GM13977 (cell line): ENCODE data around the gene CLTB.

Experiments
- DNase-seq: peaks from one replicate; pipeline ENCODE4 v3.0.0; 2012; ENCODE audit warnings: low spot score
- in situ Hi-C: fragments of 300-500 bp; cut with MboI; formaldehyde crosslinking; loops from one replicate; pipeline ENCODE4 v1.12.0; 2022; ENCODE audit warnings: low sequenced_read_pairs, low pct_unique_long_range_greater_than_20kb, mixed read lengths, inconsistent platforms; ENCODE audit not compliant: unreplicated experiment
- TF ChIP-seq, protein P1 (sequence below): IDR thresholded peaks from 2 replicates; pipeline ENCODE4 v1.5.1; 2012; ENCODE audit warnings: mild to moderate bottlenecking, control low read depth; ENCODE audit not compliant: insufficient read depth; ENCODE audit errors: extremely low read depth, missing control alignments

CLTB gene

DNA sequence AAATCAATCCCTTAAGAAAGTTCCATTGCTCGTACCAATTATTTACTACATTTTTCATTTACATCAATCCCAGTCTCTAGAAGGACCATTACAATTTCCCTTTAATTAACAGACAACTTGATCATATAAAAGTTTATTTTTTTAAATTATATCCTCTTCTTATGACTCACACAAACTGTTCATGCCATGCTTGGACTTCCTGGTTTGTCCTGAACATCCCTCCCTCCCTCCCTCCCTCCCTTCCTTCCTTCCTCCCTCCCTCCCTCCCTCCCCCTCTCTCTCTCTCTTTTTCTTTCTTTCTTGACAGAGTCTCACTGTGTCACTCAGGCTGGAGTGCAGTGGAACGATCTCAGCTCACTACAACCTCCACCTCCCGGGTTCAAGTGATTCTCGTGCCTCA is 11.6 kb upstream of the CLTB start:
- no peak for DNase-seq
- in situ Hi-C loops = no loop called here
- TF ChIP-seq, protein P1, sequence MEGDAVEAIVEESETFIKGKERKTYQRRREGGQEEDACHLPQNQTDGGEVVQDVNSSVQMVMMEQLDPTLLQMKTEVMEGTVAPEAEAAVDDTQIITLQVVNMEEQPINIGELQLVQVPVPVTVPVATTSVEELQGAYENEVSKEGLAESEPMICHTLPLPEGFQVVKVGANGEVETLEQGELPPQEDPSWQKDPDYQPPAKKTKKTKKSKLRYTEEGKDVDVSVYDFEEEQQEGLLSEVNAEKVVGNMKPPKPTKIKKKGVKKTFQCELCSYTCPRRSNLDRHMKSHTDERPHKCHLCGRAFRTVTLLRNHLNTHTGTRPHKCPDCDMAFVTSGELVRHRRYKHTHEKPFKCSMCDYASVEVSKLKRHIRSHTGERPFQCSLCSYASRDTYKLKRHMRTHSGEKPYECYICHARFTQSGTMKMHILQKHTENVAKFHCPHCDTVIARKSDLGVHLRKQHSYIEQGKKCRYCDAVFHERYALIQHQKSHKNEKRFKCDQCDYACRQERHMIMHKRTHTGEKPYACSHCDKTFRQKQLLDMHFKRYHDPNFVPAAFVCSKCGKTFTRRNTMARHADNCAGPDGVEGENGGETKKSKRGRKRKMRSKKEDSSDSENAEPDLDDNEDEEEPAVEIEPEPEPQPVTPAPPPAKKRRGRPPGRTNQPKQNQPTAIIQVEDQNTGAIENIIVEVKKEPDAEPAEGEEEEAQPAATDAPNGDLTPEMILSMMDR = no peak

DNA sequence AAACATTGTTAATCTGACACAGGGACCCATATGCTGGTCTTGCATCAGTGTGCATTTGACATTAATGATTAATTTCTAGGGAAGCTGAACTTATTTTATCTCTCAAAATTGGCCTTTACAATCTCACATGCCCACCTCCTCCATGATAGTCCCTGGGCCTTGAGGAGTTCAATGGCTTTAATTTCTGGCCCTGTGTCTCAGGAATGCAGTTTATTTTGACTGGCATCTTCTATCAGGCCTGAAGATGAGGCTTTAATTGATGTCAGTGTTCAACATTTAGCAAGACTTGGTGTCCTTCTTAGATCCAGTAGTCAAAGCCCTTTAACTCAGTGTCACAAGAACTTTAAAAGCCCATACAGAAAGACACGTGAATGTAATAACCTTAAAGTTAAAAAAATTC is 10.5 kb upstream of the CLTB start:
- TF ChIP-seq, protein P1 = no peak
- in situ Hi-C loops = no loop called here
- DNase-seq = no peak

DNA sequence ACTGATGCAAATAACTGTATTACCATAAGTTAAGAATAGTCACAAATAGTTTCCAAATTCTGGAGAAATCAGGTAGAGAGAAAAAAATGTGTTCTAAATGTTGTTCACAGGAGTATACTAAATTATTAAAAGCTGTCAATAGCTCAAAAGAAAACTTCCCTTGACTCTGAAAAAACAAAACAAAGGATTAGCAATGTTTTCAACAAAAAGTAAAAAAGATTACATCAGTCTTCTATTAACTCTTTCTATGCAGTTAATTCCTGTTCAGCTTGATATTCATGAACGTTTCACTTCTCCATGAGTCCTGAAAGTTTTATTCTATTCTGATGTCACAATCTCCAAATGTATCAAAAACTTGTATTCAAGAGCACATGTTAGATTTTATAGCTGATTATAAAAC is 9.5 kb upstream of the CLTB start:
- TF ChIP-seq, protein P1 = no peak
- in situ Hi-C loops = no loop called here
- DNase-seq = no peak

DNA sequence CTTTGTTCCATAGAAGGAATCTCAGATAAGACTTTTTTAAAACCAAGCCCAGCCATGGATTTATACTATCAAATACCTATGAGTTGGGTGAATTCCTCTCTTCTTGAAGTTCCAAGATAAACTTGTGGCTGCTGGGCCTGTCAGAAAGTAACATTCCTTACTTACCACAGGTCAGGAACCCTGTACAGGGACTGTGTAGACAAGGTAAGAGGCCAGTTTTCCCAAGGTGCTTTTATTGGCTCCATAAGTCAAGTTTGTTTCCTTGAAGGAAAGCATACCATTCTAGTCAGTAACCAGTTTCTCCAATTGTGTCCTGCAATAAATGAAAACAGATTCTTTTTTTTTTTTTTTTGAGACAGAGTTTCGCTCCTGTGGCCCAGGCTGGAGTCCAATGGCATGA is 8.8 kb upstream of the CLTB start:
- TF ChIP-seq, protein P1 = no peak
- in situ Hi-C loops = no loop called here
- no peak for DNase-seq

DNA sequence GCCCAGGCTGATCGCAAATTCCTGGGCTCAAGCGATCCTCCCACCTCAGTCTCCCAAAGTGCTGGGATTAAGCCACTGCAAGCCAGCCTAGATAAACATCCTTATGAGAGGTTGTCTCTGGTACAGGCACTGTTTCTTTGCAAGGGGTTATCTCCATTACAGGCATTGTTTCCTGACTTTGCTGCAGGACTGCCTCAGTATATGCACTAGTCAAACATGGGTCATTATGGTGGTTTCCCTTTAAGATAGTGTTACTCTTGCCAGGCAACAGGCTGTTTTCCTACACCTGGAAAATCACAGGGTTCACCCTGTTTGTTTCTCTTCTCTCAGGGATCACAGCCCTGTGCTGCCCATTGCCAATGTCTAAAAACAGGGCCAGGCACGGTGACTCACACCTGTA is 7.8 kb upstream of the CLTB start:
- TF ChIP-seq, protein P1 = no peak
- in situ Hi-C loops = no loop called here
- DNase-seq = no peak

DNA sequence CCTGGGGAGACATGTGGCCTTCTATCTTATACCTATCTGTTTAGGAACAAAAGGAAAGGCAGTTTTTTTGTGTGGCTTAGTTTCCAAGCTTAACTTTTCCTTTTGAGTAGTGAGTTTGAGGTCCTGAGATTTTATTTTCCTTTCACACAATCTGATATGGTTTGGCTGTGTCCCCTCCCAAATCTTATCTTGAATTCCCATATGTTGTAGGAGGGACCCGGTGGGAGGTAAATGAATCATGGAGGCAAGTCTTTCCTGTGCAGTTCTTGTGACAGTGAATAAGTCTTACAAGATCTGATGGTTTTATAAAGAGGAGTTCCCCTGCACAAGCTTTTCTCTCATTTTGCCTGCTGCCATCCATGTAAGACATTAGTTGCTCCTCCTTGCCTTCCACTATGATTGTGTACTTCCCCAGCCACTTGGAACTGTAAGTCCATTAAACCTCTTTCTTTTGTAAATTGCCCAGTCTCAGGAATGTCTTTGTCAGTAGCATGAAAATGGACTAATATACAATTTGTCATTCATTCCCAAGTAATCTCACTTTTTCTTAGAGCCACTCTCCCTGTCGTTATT is 4.7 kb upstream of the CLTB start:
- DNase-seq = no peak
- TF ChIP-seq, protein P1 = no peak
- in situ Hi-C loops = no loop called here

DNA sequence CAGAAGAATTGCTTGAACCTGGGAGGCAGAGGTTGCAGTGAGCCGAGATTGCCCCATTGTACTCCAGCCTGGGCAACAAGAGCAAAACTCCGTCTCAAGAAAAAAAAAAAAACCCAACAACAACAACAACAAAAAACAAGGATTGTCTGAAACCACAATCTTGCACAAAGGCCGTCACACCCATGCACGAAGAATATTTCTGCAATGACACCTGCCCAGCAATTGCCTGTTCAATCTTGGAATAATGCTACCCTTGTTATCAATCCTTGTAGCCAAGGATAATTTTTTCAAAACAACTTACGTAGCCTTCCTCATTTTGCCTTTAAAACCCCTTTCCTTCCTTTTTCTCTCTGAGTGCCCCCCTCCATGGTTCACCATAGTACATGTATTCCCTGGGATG is 3.7 kb upstream of the CLTB start:
- TF ChIP-seq, protein P1 = no peak
- DNase-seq = no peak
- in situ Hi-C loops = no loop called here
